Esophagus muscularis mucosa (tissue), 4 donors: ENCODE measurements around the gene ASTN2. TPM values are rescaled to one million over a fixed set of nuclear protein-coding genes. Genes with fewer than 3 reads are reported as not detected.

Experiments
- DNase-seq: peaks from one replicate; pipeline ENCODE4 v3.0.0-alpha.2; 2017; ENCODE audit errors: extremely low spot score
- H3K27ac ChIP-seq, 4 donors: fragments of 200-600 bp; sonication (generic); replicated peaks in 1 of 4; 1 replicate in 3 of 4; 2 replicates in 1 of 4; pipeline ENCODE4 v1.5.1; 2016 to 2019; ENCODE audit warnings: mild to moderate bottlenecking in 1 of 4
- H3K27me3 ChIP-seq, 4 donors: fragments of 200-600 bp; sonication (generic); one replicate each; pipeline versions ENCODE4 v1.5.1 to v1.6.0; 2016 to 2019
- H3K36me3 ChIP-seq, 4 donors: fragments of 200-600 bp; sonication (generic); one replicate each; pipeline ENCODE4 v1.5.1; 2016 to 2019
- H3K4me1 ChIP-seq, 4 donors: fragments of 200-600 bp; sonication (generic); one replicate each; pipeline ENCODE4 v1.5.1; 2016 to 2019
- H3K4me3 ChIP-seq, 4 donors: fragments of 200-600 bp; sonication (generic); 1 replicate in 2 of 4; 2 replicates in 2 of 4; pipeline ENCODE4 v1.5.1; 2016 to 2019; ENCODE audit warnings: mild to moderate bottlenecking in 4 of 4, moderate library complexity in 1 of 4
- H3K9me3 ChIP-seq, 4 donors: fragments of 200-600 bp; sonication (generic); 1 replicate in 3 of 4; 2 replicates in 1 of 4; pipeline ENCODE4 v1.5.1; 2016 to 2019
- EP300 ChIP-seq: sonication (generic); formaldehyde crosslinking; IDR thresholded peaks from one replicate; pipeline ENCODE4 v1.6.1; 2017; ENCODE audit warnings: antibody characterized with exemption
- POLR2A ChIP-seq: fragments of 450-650 bp; IDR thresholded peaks from one replicate; pipeline ENCODE4 v1.6.1; 2017; ENCODE audit warnings: antibody characterized with exemption, moderate library complexity, mild to moderate bottlenecking, low read depth
- POLR2AphosphoS5 ChIP-seq, 2 donors: sonication (generic); formaldehyde crosslinking; IDR thresholded peaks; one replicate each; pipeline ENCODE4 v1.6.1; 2017; ENCODE audit warnings: antibody characterized with exemption in 2 of 2
- WGBS: methylation state at CpG from one replicate; pipeline ENCODE4 v1.1.5; 2018; 5-methylcytosine and 5-hydroxymethylcytosine counted together
- intact Hi-C: fragments of 100-400 bp; cut with DNase I; formaldehyde crosslinking; loops from one replicate; pipeline ENCODE4 v1.15.1; 2023
- total RNA-seq, 4 donors: library from RNA; depleted of rRNA; stranded (reverse); fragments of >200 nt; gene quantifications; one replicate each; pipeline versions ENCODE4 v1.1.0 to v1.2.1, GENCODE V29; 2016
- TF ChIP-seq, protein P1 (sequence below), 3 experiments: fragments of 200-600 bp in 2 of 3; fragments of 450-650 bp in 1 of 3; sonication (generic) in 2 of 3; IDR thresholded peaks; one replicate each; pipeline ENCODE4 v1.5.1; 2017 to 2019; ENCODE audit warnings: antibody characterized with exemption in 3 of 3, mild to moderate bottlenecking in 2 of 3, moderate library complexity in 1 of 3

Gene ASTN2
- total RNA-seq, 4 donors from 2014 or later, result 4.2 to 6.9 (median 5.5) TPM

DNA sequence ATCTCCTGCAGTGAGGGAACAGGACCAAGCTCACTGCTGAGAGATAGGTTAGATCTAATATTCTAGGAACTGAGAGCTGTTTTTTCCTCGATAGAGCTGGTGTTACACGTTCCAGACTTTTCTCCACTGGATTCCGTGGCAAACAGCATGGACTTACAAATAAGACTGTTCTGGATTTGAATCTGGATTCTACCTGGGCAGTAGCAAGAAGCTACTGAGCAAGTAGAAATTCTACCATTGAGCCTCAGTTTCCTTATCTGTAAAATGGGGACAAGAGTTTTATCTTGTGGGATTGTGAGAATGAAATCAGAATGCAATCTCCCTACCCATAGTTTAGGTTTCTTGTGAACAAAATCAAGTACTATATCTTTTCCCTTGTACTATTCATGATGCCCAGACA lies 966.4 kb downstream of the ASTN2 start:
- Histone ChIP-seq H3K4me1 (peaks cover 0 to 9% (median 8%) of the 10 kb centered on the region in 4 donors), H3K36me3 (no peaks in the 10 kb centered on the region), H3K27me3 (no peaks in the 10 kb centered on the region), H3K9me3 (no peaks in the 10 kb centered on the region), H3K4me3 (no peak overlapping the region), H3K27ac (no peak overlapping the region)
- TF ChIP-seq POLR2AphosphoS5 (IDR thresholded peaks at IDR 0.05) (no peak), EP300 (no peak), POLR2A (no peak)
- TF ChIP-seq, protein P1, sequence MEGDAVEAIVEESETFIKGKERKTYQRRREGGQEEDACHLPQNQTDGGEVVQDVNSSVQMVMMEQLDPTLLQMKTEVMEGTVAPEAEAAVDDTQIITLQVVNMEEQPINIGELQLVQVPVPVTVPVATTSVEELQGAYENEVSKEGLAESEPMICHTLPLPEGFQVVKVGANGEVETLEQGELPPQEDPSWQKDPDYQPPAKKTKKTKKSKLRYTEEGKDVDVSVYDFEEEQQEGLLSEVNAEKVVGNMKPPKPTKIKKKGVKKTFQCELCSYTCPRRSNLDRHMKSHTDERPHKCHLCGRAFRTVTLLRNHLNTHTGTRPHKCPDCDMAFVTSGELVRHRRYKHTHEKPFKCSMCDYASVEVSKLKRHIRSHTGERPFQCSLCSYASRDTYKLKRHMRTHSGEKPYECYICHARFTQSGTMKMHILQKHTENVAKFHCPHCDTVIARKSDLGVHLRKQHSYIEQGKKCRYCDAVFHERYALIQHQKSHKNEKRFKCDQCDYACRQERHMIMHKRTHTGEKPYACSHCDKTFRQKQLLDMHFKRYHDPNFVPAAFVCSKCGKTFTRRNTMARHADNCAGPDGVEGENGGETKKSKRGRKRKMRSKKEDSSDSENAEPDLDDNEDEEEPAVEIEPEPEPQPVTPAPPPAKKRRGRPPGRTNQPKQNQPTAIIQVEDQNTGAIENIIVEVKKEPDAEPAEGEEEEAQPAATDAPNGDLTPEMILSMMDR (IDR thresholded peaks at IDR 0.05), result no peak
- no peak for DNase-seq
- WGBS, result 63% methylated on average over 3 of the region's 3 CpGs
- intact Hi-C loops, result no loop called here

DNA sequence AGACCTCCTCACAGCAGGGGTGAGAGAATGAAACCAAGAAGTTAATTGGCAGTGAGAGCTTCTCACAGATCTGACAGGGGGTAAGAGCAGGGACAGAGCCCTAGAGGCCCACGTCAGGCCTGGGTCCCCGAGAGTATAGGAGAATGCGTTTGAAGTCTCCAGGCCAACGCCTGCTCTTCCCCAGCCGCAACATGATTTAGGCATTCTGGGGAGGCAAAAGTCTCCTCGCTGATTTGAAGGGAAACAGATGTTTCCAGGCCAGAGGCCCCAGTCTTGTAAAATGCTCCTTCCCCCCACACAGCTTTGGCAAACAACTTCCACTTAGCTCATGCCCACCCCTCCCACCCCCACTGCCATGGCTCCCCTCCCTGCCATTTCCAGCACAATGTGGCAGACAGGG lies 966.9 kb downstream of the ASTN2 start:
- TF ChIP-seq, protein P1 (IDR thresholded peaks at IDR 0.05), result no peak
- no peaks in the 10 kb centered on the region for H3K36me3 ChIP-seq
- intact Hi-C loops, result no loop called here
- no peak overlapping the region for H3K4me3 ChIP-seq
- H3K27me3 ChIP-seq, result no peaks in the 10 kb centered on the region
- peaks cover 0 to 9% (median 8%) of the 10 kb centered on the region in 4 donors for H3K4me1 ChIP-seq
- DNase-seq, result no peak
- no peaks in the 10 kb centered on the region for H3K9me3 ChIP-seq
- WGBS, result 30% methylated on average over 6 of the region's 6 CpGs
- no peak overlapping the region for H3K27ac ChIP-seq

DNA sequence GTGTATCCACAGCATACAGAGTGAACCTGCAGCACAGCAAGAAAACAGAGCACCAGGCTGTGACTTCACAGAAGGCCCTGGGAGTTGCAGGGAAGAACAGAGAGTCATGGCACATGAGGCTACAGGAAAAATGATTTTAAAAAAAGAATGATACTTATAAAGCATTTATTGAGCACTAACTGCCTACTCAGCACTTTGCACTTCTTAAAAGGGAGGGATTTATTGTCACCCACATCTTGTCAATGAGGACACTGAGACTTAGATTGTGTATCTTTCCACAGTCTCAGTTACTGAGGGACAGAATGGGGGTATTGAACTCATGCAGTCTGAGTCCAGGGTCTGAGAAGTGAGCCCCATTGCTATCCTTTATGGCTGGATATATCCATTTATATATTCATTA lies 972.3 kb downstream of the ASTN2 start:
- intact Hi-C loops, result no loop called here
- no peak for DNase-seq
- TF ChIP-seq POLR2AphosphoS5 (IDR thresholded peaks at IDR 0.05), result no peak

DNA sequence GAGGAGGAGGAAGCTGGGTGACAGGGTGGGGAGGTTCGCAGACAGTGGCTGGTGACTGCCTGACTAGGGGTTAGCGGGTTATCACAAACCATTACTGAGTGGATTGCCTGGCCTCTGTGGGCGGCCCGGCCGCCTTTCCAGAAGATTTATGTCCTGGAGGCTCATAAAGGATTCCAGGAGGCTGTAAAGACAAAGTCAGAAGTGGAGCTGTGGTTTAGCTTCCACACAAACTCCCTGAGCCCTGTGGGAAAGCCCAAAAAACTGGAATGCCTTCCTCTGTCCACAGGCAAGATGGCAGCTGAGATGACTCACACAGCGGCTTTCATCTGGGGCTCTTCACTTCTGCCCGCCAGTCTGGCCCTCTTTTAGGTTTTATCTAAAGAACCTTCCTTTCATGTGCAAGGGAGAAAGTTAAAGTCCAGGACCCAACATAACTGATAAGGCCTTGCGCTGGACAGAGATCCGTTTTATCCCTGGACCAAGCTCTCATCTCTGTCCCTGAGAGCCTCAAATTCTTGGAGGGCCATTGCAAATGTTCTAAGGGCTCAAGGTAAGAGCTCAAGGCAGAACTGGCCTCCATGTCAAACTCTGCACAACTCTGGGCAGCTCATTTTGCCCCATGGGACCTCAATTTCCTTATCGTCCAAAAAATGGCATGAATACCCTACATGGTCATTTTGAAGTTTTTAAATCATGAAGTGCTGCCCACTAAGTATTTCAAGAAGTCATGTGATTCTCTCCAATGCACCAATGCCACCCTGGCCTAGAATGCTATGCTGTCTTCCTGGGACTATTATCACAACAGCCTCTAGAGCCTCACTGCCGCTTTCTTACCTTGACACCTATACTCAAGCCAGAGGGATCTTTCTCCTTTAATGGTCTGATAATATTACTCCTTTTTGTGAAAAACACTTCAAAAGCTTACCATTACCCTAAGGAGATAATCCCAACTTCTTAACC lies 977.2 kb downstream of the ASTN2 start:
- H3K4me3 ChIP-seq, result no peak overlapping the region
- H3K4me1 ChIP-seq, result no peaks in the 10 kb centered on the region
- H3K9me3 ChIP-seq, result no peaks in the 10 kb centered on the region
- TF ChIP-seq, protein P1 (IDR thresholded peaks at IDR 0.05), result no peak
- TF ChIP-seq EP300 (no peak), POLR2AphosphoS5 (IDR thresholded peaks at IDR 0.05) (no peak), POLR2A (no peak)
- peaks cover 0 to 34% (median 12%) of the 10 kb centered on the region in 4 donors for H3K36me3 ChIP-seq
- WGBS, result 83% methylated on average over 10 of the region's 11 CpGs
- intact Hi-C loops, result no loop called here
- no peak overlapping the region for H3K27ac ChIP-seq
- DNase-seq, result peak; percentile 57
- no peaks in the 10 kb centered on the region for H3K27me3 ChIP-seq

More for the DNA sequence above, 972.3 kb downstream of the ASTN2 start:
- no peak overlapping the region for H3K4me3 ChIP-seq
- H3K4me1 ChIP-seq, result no peaks in the 10 kb centered on the region
- peaks cover 0 to 28% (median 10%) of the 10 kb centered on the region in 4 donors for H3K36me3 ChIP-seq
- H3K9me3 ChIP-seq, result no peaks in the 10 kb centered on the region
- H3K27me3 ChIP-seq, result no peaks in the 10 kb centered on the region
- no peak overlapping the region for H3K27ac ChIP-seq

DNA sequence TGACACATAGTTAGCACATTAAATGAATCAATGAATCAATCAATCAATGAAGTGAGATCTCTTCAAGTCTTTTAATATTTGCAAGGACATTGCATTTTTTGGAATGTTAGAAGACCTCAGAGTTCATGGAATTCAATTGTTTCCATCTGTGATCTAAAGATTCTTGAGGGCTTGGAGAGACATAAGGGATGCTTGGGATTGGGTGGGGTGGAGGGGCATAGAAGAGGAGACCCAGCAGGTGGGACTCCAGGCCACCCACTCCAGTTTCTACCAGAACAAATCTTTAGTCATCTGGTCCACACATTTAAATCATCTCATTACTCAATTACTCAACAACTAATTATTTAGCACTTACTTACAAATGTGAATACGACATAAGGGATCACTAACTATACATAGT lies 978.7 kb downstream of the ASTN2 start:
- Histone ChIP-seq H3K27ac (no peak overlapping the region), H3K9me3 (no peaks in the 10 kb centered on the region), H3K27me3 (no peaks in the 10 kb centered on the region), H3K36me3 (peaks cover 0 to 23% (median 12%) of the 10 kb centered on the region in 4 donors), H3K4me1 (no peaks in the 10 kb centered on the region), H3K4me3 (no peak overlapping the region)
- WGBS, result 70% methylated on average over 1 of the region's 1 CpG
- intact Hi-C loops, result no loop called here
- DNase-seq, result peak; percentile 39
- no peak for TF ChIP-seq POLR2AphosphoS5 (IDR thresholded peaks at IDR 0.05)
